Prostate gland (tissue), 1 donor: Measurements from ENCODE around the gene CHADL.

Experiments
- POLR2A ChIP-seq: fragments of 450-650 bp; IDR thresholded peaks from one replicate; pipeline ENCODE4 v1.6.1; 2016; ENCODE audit warnings: antibody characterized with exemption, mild to moderate bottlenecking
- POLR2AphosphoS5 ChIP-seq: sonication (generic); formaldehyde crosslinking; IDR thresholded peaks from one replicate; pipeline ENCODE4 v1.6.1; 2017; ENCODE audit warnings: antibody characterized with exemption

GRCh38 chr22:41267958-41268357, 27.2 kb upstream of the CHADL start:
- TF ChIP-seq POLR2A: no peak
- TF ChIP-seq POLR2AphosphoS5: no peak
